Measurements from ENCODE around the gene FER.
"Not testable (repeated sequence)": the region's sequence is repeated elsewhere in the genome, so short reads cannot be mapped to it uniquely, and the experiment has no call there.

The FER gene

GRCh38 chr5:108899244-108899643 is 151.5 kb downstream of the FER start:
- not testable (repeated sequence) for DNase-seq

DNA sequence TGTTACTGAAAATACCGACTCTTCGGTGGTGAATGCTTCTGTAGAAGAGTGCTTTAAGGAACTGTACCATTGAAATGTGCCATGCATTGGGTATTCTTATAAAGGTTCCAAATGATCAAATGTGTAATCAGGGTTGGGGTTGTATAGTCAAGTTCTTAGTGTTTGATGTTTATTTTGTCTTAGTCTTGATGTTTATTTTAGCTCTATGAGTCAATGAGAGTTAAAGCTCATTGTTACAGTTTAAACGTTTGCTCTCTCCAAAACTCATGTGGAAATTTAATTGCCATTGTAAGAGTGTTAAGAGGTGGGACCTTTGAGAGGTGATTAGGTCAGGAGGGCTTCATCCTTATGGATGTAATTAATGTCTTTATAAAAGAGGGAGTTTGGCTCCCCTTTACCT is 153.0 kb downstream of the FER start:
- no peak for DNase-seq

DNA sequence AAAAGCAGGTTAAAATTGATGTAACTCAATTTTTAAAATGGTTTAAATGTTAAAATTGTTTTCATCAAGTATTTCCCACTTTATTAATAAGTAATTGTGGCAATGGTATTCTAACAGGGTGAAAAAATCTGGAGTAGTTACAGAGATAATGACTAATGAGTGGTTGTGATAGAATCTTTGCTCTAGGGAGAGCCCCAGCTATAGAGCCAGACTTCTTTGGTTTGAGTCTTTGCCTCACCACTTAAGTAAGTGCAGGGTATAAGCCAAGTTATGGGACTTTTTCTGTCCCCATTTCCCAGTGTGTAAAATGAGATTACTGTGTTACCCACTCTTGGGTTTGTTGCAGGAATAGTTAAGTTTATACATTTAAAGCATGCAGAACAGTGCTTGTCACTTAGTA is 158.1 kb downstream of the FER start:
- no peak for DNase-seq

DNA sequence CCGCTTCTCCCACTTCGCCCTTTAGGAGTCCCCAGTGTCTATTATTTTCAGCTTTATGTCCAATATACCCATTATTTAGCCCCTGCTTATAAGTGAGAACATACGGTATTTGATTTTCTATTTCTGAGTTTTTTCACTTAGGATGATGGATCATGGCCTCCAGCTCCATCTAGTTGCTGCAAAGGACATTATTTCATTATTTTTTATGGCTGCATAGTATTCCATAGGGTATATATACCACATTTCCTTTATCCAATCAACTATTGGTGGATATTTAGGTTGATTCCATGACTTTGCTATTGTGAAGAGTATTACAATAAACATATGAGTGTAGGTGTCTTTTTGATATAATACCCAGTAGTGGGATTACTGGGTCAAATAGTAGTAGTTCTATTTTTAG is 162.9 kb downstream of the FER start:
- no peak for DNase-seq

GRCh38 chr5:108911055-108911454 is 163.4 kb downstream of the FER start:
- DNase-seq = no peak

- no peak for DNase-seq
Measured at GRCh38 chr5:108917596-108917995, 169.9 kb downstream of the FER start.

DNA sequence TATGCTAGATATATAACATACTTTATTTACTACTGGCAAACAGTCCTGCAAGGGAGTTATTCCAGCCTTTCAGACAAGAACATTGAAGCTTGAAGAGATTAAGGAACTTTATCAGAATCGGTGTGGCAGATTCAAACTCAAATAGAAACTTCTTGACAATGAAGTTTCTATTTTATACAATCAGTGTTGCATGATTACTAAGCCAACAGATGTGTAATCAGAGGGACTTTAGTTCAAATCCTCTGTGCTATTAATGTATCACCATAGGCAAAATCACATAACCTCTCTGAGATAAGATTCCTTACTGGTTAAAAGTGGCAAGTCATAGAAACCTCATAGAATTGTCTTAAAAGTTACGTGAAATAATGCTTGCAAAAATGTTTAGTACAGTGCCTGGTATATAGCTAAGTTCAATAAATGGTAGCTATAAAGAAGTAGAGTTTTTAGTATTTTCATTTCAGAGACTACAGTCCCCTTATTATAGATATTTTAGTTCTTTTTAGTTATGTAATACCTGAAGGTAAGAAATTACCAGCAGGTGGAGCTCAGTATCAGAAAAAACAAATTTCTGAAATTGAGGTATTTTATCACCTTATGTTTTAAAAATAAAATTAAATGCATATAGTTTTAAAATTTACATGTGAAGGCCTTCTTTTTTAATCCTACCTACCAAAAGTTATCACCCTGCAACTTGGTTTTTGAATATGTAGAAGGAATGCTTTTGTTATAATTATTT is 172.1 kb downstream of the FER start:
- DNase-seq = no peak

GRCh38 chr5:108924457-108924961 is 176.8 kb downstream of the FER start:
- DNase-seq = no peak

GRCh38 chr5:108925073-108925472 is 177.4 kb downstream of the FER start:
- DNase-seq = no peak

DNA sequence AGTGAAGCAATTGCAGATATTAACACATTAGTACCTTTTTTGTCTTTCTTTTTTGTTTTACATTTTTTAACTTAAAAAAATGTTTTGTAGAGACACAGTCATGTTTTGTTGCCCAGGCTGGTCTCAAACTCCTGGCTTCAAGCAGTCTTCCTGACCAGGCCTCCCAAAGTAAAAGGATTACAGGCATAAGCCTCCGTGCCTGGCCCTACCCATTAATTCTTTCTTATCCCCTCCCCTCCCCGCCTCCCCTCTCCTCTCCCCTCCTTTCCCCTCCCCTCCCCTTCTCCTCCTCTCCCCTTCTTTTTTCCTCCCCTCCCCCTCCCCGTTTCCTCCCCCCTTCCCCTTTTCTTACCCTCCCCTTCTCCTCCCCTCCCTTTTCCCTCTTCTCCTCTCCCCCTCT is 182.4 kb downstream of the FER start:
- no peak for DNase-seq

DNA sequence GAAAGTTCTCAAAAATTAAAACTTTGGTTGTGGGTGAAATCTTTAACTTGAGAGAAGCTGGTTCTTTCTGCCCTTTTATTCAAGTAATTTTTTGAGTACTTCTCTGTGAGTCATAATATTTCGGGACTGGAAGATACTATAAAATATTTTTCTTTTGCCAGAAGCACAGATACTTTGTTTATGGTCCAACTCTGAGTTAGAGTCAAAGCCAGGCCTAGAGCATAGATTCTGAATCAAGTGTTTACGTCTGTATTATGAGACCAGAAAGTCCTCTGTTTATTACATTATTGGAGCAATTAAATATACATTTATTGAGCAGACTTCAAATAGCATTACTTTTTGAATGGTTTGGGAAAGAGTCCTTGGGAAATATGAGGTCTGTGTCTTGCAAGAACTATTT is 187.9 kb downstream of the FER start:
- no peak for DNase-seq

DNA sequence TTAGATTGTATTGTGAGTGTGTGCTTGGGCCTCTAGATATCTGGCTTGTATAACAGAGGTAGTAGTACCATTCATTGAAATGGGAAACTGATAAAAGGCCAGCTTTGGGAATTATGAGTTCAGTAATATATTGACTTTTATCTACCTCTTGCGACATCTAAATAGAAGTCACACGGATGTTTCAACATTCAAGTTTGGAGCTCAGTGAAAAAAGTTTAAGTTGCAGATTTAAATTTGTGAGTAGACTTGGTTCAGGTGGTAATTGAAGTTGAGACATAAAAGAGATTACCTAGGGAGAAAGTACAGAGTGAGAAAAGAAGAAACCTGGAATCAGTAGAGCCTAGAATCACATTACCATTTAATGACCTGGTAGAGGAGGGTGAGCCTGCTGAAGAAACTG is 189.5 kb downstream of the FER start:
- no peak for DNase-seq

DNA sequence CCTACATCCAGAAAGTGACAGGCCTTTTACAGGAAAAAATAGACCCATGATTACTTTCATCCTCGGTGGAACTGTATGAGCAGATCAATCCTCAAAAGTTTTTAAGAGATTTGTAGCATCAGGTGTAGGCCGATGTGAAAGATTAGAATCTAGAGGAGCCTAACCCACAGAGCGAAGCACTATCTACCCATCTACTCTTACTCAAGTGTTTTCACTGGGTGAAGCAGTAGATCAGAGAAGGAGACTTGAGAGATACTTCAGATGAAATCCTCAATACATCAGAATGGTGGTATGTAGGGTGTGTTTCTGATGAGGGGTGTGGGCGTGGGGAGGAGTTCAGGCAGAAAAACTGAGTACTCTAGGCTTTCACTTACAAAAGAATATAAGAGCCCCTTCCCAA is 192.8 kb downstream of the FER start:
- DNase-seq = no peak

GRCh38 chr5:108941746-108942145 is 194.0 kb downstream of the FER start:
- DNase-seq = no peak

DNA sequence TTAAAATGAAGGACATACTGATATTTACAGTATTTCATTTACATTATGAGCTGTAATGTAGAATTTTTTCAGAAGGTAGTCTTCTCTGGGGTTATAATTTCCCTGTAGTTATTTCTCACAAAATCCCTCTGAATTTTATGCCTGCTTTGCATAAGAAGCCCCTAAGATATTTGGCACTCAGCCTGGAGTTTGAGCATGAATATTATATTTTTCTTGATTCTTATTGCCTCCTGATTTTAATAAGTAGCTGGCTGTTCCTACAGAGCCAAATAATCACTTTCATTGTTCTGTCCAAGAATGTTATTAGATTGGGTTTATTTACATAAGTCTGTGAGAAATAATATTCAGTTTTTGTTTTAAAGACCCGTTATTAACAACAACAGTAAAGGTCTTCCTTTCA is 195.0 kb downstream of the FER start:
- DNase-seq = no peak

GRCh38 chr5:108945094-108945493 is 197.4 kb downstream of the FER start:
- DNase-seq = no peak

DNA sequence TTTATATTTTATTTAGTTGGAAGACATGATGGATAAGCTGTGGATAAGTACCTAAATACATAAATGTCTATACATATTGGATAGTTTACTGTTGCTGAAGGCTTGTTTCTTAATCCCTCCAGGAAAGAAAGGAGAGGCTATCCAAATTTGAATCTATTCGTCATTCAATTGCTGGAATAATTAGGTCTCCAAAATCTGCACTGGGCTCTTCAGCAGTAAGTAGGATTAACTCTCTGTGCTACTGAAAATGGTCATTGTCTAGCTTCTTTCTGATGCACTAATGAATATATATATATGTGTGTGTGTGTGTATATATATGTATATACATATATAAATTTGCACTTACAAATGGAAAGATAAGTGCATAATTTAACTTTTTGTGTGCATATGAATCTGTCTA is 198.3 kb downstream of the FER start:
- no peak for DNase-seq

DNA sequence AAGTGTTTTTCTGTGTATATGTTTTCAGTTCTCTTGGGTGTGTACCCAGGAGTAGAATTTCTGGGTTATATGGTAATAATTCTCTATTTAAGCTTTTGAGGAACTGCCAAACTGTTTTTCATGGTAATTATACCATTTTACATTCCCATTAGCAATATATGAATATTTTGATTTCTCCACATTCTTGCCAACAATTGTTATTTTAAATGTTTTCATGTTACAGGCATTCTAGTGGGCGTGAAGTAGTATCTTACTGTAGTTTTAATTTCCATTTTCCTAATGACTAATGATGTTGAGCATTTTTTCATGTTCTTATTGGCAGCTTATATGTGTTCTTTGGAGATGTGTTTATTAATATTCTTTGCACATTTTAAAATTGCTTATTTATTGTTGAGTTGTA is 199.5 kb downstream of the FER start:
- DNase-seq = no peak

DNA sequence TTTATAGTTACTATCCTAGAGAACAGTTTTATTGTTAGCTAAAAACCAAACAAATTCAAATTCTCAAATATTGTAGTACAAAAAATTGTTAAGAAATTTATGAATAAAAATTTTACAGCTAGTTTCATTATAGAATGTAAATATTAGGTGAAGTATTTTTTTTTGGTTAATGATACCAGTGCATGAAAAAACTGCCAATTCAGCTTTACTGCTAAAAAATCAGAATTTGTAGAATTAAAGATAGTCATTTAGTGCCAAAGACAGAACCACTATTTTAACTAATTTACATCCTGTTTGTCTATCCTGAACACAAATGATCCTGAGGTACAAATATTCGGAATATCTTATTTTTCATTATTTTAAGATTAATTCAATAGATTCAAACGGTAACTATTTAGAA is 202.6 kb downstream of the FER start:
- no peak for DNase-seq

- DNase-seq = no peak
Measured at GRCh38 chr5:108953940-108954339, 206.2 kb downstream of the FER start.

- no peak for DNase-seq
Measured at GRCh38 chr5:108957333-108957732, 209.6 kb downstream of the FER start.

DNA sequence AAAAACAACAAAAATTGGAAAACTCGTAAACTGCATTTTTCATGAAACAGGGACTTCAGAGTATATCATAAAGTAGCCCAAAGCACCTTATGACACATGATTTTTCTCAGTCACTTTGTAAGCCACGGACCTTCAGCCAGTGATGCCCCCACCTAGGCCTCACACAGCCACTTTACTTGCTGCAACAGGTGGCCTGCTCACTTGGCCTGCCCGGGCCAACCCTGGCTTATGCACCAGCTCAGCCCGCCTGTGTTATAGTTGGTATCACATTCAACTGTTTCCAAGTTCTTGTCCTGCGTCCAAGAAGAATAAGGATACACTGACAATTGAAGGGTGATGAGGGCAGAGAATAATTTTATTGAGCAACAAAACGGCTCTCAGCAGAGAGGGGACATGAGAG is 219.2 kb downstream of the FER start:
- no peak for DNase-seq

GRCh38 chr5:108974594-108974993 is 226.9 kb downstream of the FER start:
- DNase-seq = no peak

DNA sequence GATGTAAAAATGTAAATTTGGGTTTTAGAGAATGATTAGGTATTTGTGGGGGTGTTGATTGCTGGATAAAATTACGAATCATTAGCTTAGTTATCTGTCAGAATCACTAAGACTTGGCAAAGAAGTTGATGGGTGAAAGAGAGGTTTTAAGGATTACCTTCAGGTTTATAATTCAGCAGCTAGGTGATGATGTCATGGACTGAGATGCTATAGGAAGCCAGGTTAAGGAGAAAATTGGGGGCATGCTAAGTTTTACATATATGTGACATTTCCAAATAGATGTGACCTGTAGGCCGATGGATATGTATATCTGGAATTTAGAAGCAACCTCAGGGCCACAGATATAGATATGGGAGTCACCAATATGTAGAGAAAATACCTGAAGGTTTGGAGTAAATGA is 228.0 kb downstream of the FER start:
- no peak for DNase-seq

DNA sequence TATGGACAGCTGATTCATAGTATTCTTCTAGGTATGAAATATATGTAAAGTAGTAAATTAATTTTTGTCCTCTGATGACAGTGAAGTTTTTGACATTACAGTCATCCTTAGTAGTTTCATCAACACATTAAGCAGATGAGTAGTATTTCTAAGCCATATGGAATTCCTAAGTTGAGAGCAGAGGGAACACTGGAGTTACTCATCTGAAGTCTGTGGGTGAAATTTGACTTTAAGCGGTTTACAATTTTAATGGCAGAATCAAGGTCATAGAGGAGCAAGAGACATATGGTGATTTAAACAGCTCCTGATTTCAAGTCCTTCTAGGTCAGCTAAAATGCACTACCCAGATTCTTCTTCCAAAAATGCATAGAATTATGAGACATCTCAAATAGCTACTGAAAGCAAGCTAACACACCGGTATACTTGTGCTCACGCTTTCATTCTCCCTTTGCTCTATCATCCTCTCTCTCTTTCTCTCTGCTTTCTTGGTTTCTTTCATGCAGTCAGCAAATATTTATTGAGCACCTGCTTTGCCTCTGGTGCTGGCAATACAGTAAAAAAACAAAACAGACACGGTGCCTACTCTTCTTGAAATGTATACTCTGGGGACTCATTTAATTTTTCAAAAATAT is 235.9 kb downstream of the FER start:
- DNase-seq = no peak

Data from T1000 (cell line).